HepG2 (cell line): ENCODE measurements around the gene IWS1. TPM values are rescaled to one million over a fixed set of nuclear protein-coding genes. Genes with fewer than 3 reads are reported as not detected.
A peak's percentile ranks its signal among the peaks of the same experiment; 100 is the strongest.

ENCODE experiments used
- ATAC-seq: fragments of 200-7000 bp; cut with Tn5 transposase; 3 replicates; pipeline ENCODE4 v1.9.1; 2020; ENCODE audit warnings: mild to moderate bottlenecking, moderate library complexity
- BruUV-seq: library from RNA; stranded (reverse); fragments of 400-500 nt; replicated peaks from 2 replicates; lab custom pipeline; 2021; lab: Mats Ljungman, UMichigan
- CTCF ChIA-PET: fragments of 300-600 bp; formaldehyde crosslinking; extraction: SDS; loops from one replicate; lab custom pipeline; 2021; ENCODE audit warnings: low total read pairs, inconsistent platforms, low intra/inter-chr PET ratio; lab: Yijun Ruan, JAX
- POLR2A ChIA-PET: fragments of 350-600 bp; sonication (Branson Sonifier 250); formaldehyde crosslinking; loops from one replicate; lab custom pipeline; 2020; ENCODE audit warnings: antibody characterized with exemption, inconsistent platforms; lab: Yijun Ruan, JAX
- DNase-seq: peaks from one replicate; pipeline ENCODE4 v3.0.0-alpha.2; 2015; ENCODE audit warnings: low spot score
- FAIRE-seq: peaks from 3 replicates; lab custom pipeline; 2011; peaks lifted over from hg19 to GRCh38; lab: Jason Lieb, UNC
- H2AFZ ChIP-seq: one replicate; pipeline ENCODE4 v1.6.1; 2011; ENCODE audit warnings: low read length, inconsistent platforms
- H3K27ac ChIP-seq: fragments of 300-600 bp; 3 replicates; pipeline ENCODE4 v1.8.0; 2011; ENCODE audit warnings: mixed run types, mild to moderate bottlenecking, mixed read lengths, low read length, inconsistent platforms; ENCODE audit not compliant: insufficient read depth; ENCODE audit errors: extremely low read length
- H3K27me3 ChIP-seq, 2 experiments: fragments of 200-600 bp in 1 of 2; 2 replicates in 1 of 2; 3 replicates in 1 of 2; pipeline versions ENCODE4 v1.6.0 to v1.8.0; 2011; ENCODE audit warnings: low read length in 2 of 2, mild to moderate bottlenecking in 2 of 2, moderate library complexity in 2 of 2, inconsistent platforms in 1 of 2; ENCODE audit not compliant: insufficient read depth in 2 of 2, control insufficient read depth in 1 of 2
- H3K36me3 ChIP-seq, 2 experiments: fragments of 200-600 bp in 1 of 2; replicated peaks in 1 of 2; 2 replicates in 1 of 2; 3 replicates in 1 of 2; pipeline versions ENCODE4 v1.5.1 to v1.8.0; 2011; ENCODE audit warnings: low read length in 2 of 2, inconsistent platforms in 1 of 2; ENCODE audit not compliant: insufficient read depth in 2 of 2, control insufficient read depth in 1 of 2
- H3K4me1 ChIP-seq: 2 replicates; pipeline ENCODE4 v1.5.1; 2012; ENCODE audit warnings: low read length, inconsistent platforms; ENCODE audit not compliant: insufficient read depth
- H3K4me2 ChIP-seq: 2 replicates; pipeline ENCODE4 v1.6.0; 2011; ENCODE audit warnings: low read depth, low read length, inconsistent platforms
- H3K4me3 ChIP-seq, 3 experiments: fragments of 200-600 bp in 1 of 3; sonication (generic), shearing (Covaris generic) in 1 of 3; replicated peaks in 1 of 3; 2 replicates each; pipeline ENCODE4 v1.5.1; 2011 to 2016; ENCODE audit warnings: low read length in 3 of 3, inconsistent platforms in 2 of 3, low read depth in 2 of 3, mild to moderate bottlenecking in 2 of 3, control low read depth in 1 of 3, mixed read lengths in 1 of 3; ENCODE audit not compliant: insufficient read depth in 1 of 3
- H3K79me2 ChIP-seq: one replicate; pipeline ENCODE4 v1.6.1; 2011; ENCODE audit warnings: low read length, inconsistent platforms; ENCODE audit not compliant: insufficient read depth
- H3K9ac ChIP-seq: 2 replicates; pipeline ENCODE4 v1.6.0; 2011; ENCODE audit warnings: mild to moderate bottlenecking, low read depth, low read length, inconsistent platforms; ENCODE audit not compliant: insufficient read depth
- H3K9me3 ChIP-seq: 2 replicates; pipeline ENCODE4 v1.5.1; 2012; ENCODE audit warnings: mild to moderate bottlenecking, low read length
- H4K20me1 ChIP-seq: 2 replicates; pipeline ENCODE4 v1.6.0; 2011; ENCODE audit warnings: inconsistent platforms, mild to moderate bottlenecking, low read length, moderate library complexity; ENCODE audit not compliant: insufficient read depth
- FOXC1 ChIP-seq: sonication (generic); formaldehyde crosslinking; IDR thresholded peaks from 2 replicates; pipeline ENCODE4 v1.8.0; 2022; ENCODE audit warnings: mild to moderate bottlenecking, missing genetic modification reagents, borderline replicate concordance
- KDM5B ChIP-seq: sonication (generic); formaldehyde crosslinking; IDR thresholded peaks from 2 replicates; pipeline ENCODE4 v1.4.0; 2020; ENCODE audit warnings: missing genetic modification reagents, mild to moderate bottlenecking, borderline replicate concordance
- SP140L ChIP-seq: sonication (generic); formaldehyde crosslinking; IDR thresholded peaks from 2 replicates; pipeline ENCODE4 v1.4.0; 2020; ENCODE audit warnings: missing genetic modification reagents, borderline replicate concordance
- ZBTB3 ChIP-seq: sonication (generic); formaldehyde crosslinking; IDR thresholded peaks from 2 replicates; pipeline ENCODE4 v1.4.0; 2020; ENCODE audit warnings: low read depth, mild to moderate bottlenecking, moderate library complexity, missing genetic modification reagents, borderline replicate concordance
- ZC3H13 ChIP-seq: sonication (generic); formaldehyde crosslinking; IDR thresholded peaks from 2 replicates; pipeline ENCODE4 v1.8.1; 2023; ENCODE audit warnings: mild to moderate bottlenecking, missing genetic modification reagents, moderate library complexity
- ZFAT ChIP-seq: sonication (generic); formaldehyde crosslinking; conservative IDR thresholded peaks from 2 replicates; pipeline ENCODE4 v1.8.1; 2023; ENCODE audit warnings: missing genetic modification reagents, inconsistent platforms
- ZNF550 ChIP-seq: sonication (generic); formaldehyde crosslinking; IDR thresholded peaks from 2 replicates; pipeline ENCODE4 v1.4.0; 2020; ENCODE audit warnings: mild to moderate bottlenecking, missing genetic modification reagents, borderline replicate concordance
- ZNF646 ChIP-seq: sonication (generic); formaldehyde crosslinking; IDR thresholded peaks from 2 replicates; pipeline ENCODE4 v1.9.0; 2021; ENCODE audit warnings: mild to moderate bottlenecking, missing genetic modification reagents
- ZNF737 ChIP-seq: sonication (generic); formaldehyde crosslinking; IDR thresholded peaks from 2 replicates; pipeline ENCODE4 v1.5.0; 2020; ENCODE audit warnings: missing genetic modification reagents, mild to moderate bottlenecking, borderline replicate concordance
- ZNF841 ChIP-seq: sonication (generic); formaldehyde crosslinking; IDR thresholded peaks from 2 replicates; pipeline ENCODE4 v1.8.1; 2023; ENCODE audit warnings: missing genetic modification reagents, borderline replicate concordance
- WGBS: methylation state at CpG from one replicate; pipeline ENCODE4 v1.1.6; 2017; ENCODE audit warnings: low lambda C conversion rate; 5-methylcytosine and 5-hydroxymethylcytosine counted together
- in situ Hi-C: cut with HindIII; loops from 2 replicates; pipeline ENCODE4 v1.10.0; 2017; ENCODE audit warnings: low pct_unique_long_range_greater_than_20kb; ENCODE audit not compliant: extremely low pct_ligation_motif_present
- intact Hi-C: fragments of 100-400 bp; cut with micrococcal nuclease; formaldehyde crosslinking; loops from one replicate; pipeline ENCODE4 v1.10.0; 2022; ENCODE audit not compliant: unreplicated experiment
- polyA plus RNA-seq, 8 experiments: library from polyadenylated mRNA; depleted of rRNA in 3 of 8; stranded (reverse) in 7 of 8; unstranded in 1 of 8; fragments of >200 nt; fragmentation: Illumina TruSeq in 4 of 8; extraction: Trizol in 4 of 8; gene quantifications; 2 replicates each; pipeline versions ENCODE4 v1.2.1 to v1.2.3, GENCODE V29; 2011 to 2016; ENCODE audit warnings: low read depth in 4 of 8, missing spikeins in 1 of 8, mixed read lengths in 1 of 8; ENCODE audit not compliant: insufficient read depth in 1 of 8
- total RNA-seq, 5 experiments: library from RNA; depleted of rRNA; stranded (reverse); fragments of >200 nt; fragmentation: Illumina TruSeq; extraction: Trizol; gene quantifications; 2 replicates each; pipeline ENCODE4 v1.2.3, GENCODE V29; 2016; ENCODE audit warnings: low read depth in 1 of 5
- TF ChIP-seq, protein P1 (sequence below): sonication (generic); formaldehyde crosslinking; IDR thresholded peaks from 2 replicates; pipeline ENCODE4 v1.5.0; 2020; ENCODE audit warnings: mild to moderate bottlenecking, missing genetic modification reagents, borderline replicate concordance

IWS1 gene
- total and polyA plus RNA-seq, 2 of the 13 experiments (the other 11 are each of a cell fraction or from before 2014, with no cell fraction given): 28.9 to 62.3 TPM

DNA sequence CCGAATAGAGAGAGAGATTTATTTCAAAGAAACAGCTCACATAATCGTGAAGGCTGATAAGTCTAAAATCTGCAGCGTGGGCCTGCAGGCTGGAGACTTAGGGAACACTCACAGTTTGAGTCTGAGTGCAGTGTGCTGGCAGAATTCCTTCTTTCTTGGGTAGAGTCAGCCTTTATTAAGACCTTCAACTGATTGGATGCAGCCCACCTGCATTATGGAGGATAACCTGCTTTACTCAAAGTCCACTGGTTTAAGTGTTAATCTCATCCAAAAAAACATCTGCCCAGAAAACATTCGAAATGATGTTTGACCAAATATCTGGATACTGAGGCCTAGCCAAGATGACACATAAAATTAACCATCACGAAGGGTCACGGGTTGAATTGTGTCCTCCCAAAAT lies 91.8 kb downstream of the IWS1 start (continued):
- TF ChIP-seq ZFAT (CRISPR knock-in tag) (no peak), ZBTB3 (CRISPR knock-in tag) (no peak), ZNF841 (CRISPR knock-in tag) (no peak)

- WGBS: 71% methylated on average over 14 of the region's 14 CpGs
- peak overlapping the region; percentile 0 for H2AFZ ChIP-seq
- BruUV-seq: no TSS peak
- H3K9ac ChIP-seq: 0 out of 2 replicates have a peak overlapping the region, but pooled peaks have one; percentile 2
- H3K9me3 ChIP-seq: no peaks in the 10 kb centered on the region
- ChIA-PET POLR2A (interaction anchor here (1.0 to 16.2 kb wide), 2 partner anchors 14 to 21 kb away, joined by 4 to 229 read pairs; partner anchors contain the start of gene PROC), CTCF (no interaction called here)
- no peaks in the 10 kb centered on the region for H3K79me2 ChIP-seq
- intact Hi-C loops: no loop called here
- in situ Hi-C loops: no loop called here
- DNase-seq (no peak), ATAC-seq (peak; percentile 11; the same call in 2 of the 3 replicates), FAIRE-seq (no peak)
- H4K20me1 ChIP-seq: no peaks in the 10 kb centered on the region; the same call in 1 of the 2 replicates
- peaks cover 23% of the 10 kb centered on the region for H3K4me1 ChIP-seq
- H3K4me3 ChIP-seq: no peak overlapping the region
- peaks cover 15 to 18% of the 10 kb centered on the region in 2 experiments for H3K36me3 ChIP-seq
- 0 out of 2 replicates have a peak overlapping the region, but pooled peaks have one; percentile 4 for H3K4me2 ChIP-seq
- no peaks in the 10 kb centered on the region for H3K27me3 ChIP-seq
- peak overlapping the region; percentile 3 for H3K27ac ChIP-seq
- TF ChIP-seq, protein P1, sequence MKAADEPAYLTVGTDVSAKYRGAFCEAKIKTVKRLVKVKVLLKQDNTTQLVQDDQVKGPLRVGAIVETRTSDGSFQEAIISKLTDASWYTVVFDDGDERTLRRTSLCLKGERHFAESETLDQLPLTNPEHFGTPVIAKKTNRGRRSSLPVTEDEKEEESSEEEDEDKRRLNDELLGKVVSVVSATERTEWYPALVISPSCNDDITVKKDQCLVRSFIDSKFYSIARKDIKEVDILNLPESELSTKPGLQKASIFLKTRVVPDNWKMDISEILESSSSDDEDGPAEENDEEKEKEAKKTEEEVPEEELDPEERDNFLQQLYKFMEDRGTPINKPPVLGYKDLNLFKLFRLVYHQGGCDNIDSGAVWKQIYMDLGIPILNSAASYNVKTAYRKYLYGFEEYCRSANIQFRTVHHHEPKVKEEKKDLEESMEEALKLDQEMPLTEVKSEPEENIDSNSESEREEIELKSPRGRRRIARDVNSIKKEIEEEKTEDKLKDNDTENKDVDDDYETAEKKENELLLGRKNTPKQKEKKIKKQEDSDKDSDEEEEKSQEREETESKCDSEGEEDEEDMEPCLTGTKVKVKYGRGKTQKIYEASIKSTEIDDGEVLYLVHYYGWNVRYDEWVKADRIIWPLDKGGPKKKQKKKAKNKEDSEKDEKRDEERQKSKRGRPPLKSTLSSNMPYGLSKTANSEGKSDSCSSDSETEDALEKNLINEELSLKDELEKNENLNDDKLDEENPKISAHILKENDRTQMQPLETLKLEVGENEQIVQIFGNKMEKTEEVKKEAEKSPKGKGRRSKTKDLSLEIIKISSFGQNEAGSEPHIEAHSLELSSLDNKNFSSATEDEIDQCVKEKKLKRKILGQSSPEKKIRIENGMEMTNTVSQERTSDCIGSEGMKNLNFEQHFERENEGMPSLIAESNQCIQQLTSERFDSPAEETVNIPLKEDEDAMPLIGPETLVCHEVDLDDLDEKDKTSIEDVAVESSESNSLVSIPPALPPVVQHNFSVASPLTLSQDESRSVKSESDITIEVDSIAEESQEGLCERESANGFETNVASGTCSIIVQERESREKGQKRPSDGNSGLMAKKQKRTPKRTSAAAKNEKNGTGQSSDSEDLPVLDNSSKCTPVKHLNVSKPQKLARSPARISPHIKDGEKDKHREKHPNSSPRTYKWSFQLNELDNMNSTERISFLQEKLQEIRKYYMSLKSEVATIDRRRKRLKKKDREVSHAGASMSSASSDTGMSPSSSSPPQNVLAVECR: peak; percentile 35; the same call in 1 of the 2 replicates
- TF ChIP-seq KDM5B (CRISPR knock-in tag): no peak
- TF ChIP-seq SP140L (CRISPR knock-in tag): no peak
- no peak for TF ChIP-seq ZNF550 (CRISPR knock-in tag)
- peak; percentile 59; the same call in 1 of the 2 replicates for TF ChIP-seq FOXC1
- TF ChIP-seq ZC3H13 (CRISPR knock-in tag): no peak
- no peak for TF ChIP-seq ZNF737
- TF ChIP-seq ZNF646 (CRISPR knock-in tag): no peak
Observed at GRCh38 chr2:127431408-127432023, 94.8 kb downstream of the IWS1 start.
